ENCODE measurements around the gene GFPT1. TPM values are rescaled to one million over a fixed set of nuclear protein-coding genes. Genes with fewer than 3 reads are reported as not detected.
A peak's percentile ranks its signal among the peaks of the same experiment; 100 is the strongest.

Gene GFPT1
- total and polyA plus RNA-seq, 9 of the 15 experiments (the other 6 are each of a cell fraction or from before 2014, with no cell fraction given) = 6.6 to 38.3 (median 15.9) TPM

- TF ChIP-seq ZNF431 (CRISPR knock-in tag; IDR thresholded peaks at IDR 0.05) = no peak
- TF ChIP-seq ZFP36 (IDR thresholded peaks at IDR 0.05; ENCODE audit: low read depth, low read length, partially characterized antibody) = no peak
- TF ChIP-seq GABPB1 (CRISPR knock-in tag; IDR thresholded peaks at IDR 0.05) = no peak
- no peak for TF ChIP-seq CHD2 (IDR thresholded peaks at IDR 0.05; ENCODE audit: low read depth, low read length)
- 0 out of 2 replicates have a peak, but pooled peaks have one; percentile 6 for TF ChIP-seq HINFP (tag; conservative IDR thresholded peaks at IDR 0.05; ENCODE audit: low read depth)
- TF ChIP-seq PYGO2 (tag; IDR thresholded peaks at IDR 0.05) = no peak
- no peak for TF ChIP-seq HSF4 (CRISPR knock-in tag; IDR thresholded peaks at IDR 0.05; ENCODE audit: borderline replicate concordance)
- TF ChIP-seq ZBED1 (IDR thresholded peaks at IDR 0.05) = no peak
- peak; percentile 100 for TF ChIP-seq CREB3L1 (IDR thresholded peaks at IDR 0.05; ENCODE audit: borderline replicate concordance, low read depth)
- peak; percentile 38; the same call in 1 of the 2 replicates for TF ChIP-seq SMARCE1 (IDR thresholded peaks at IDR 0.05)
- peak; percentile 93 for TF ChIP-seq CTBP1 (IDR thresholded peaks at IDR 0.05; ENCODE audit: borderline replicate concordance)
- peak; percentile 96 for TF ChIP-seq NRF1 (conservative IDR thresholded peaks at IDR 0.05 in 1 of 2, IDR thresholded peaks at IDR 0.05 in 1 of 2)
- TF ChIP-seq LCOR (CRISPR knock-in tag; IDR thresholded peaks at IDR 0.05) = no peak
- no peak for TF ChIP-seq THRAP3 (IDR thresholded peaks at IDR 0.05; ENCODE audit: borderline replicate concordance)
- TF ChIP-seq DACH1 (IDR thresholded peaks at IDR 0.05; ENCODE audit: partially characterized antibody) = no peak
- peak in 1 of 2 experiments; percentile 60; a peak in 1 of 4 replicates for TF ChIP-seq ZNF639 (CRISPR knock-in tag; conservative IDR thresholded peaks at IDR 0.05 in 1 of 2, IDR thresholded peaks at IDR 0.05 in 1 of 2)
- TF ChIP-seq HEY1 (CRISPR knock-in tag; IDR thresholded peaks at IDR 0.05; ENCODE audit: borderline replicate concordance) = no peak
- no peak for TF ChIP-seq RAD21 (CRISPR knock-in tag; conservative IDR thresholded peaks at IDR 0.05 in 1 of 2, IDR thresholded peaks at IDR 0.05 in 1 of 2)
- no peak for TF ChIP-seq ZC3H11A (IDR thresholded peaks at IDR 0.05; ENCODE audit: low read depth, low read length)
- TF ChIP-seq ZNF175 (CRISPR knock-in tag; IDR thresholded peaks at IDR 0.05; ENCODE audit: low read depth) = no peak
- TF ChIP-seq OTX1 (CRISPR knock-in tag; IDR thresholded peaks at IDR 0.05) = 0 out of 2 replicates have a peak, but pooled peaks have one; percentile 68
- no peak for TF ChIP-seq PTBP1 (IDR thresholded peaks at IDR 0.05; ENCODE audit: low read depth, low read length)
- TF ChIP-seq NFIC (IDR thresholded peaks at IDR 0.05) = peak; percentile 33
- TF ChIP-seq MED1 (CRISPR knock-in tag; IDR thresholded peaks at IDR 0.05; ENCODE audit: borderline replicate concordance) = no peak
Observed at GRCh38 chr2:69386789-69387734, at the start of gene GFPT1 (continued).
